Measurements from ENCODE around the gene HORMAD2.

- TF ChIP-seq CTCF (IDR thresholded peaks at IDR 0.05 in 4 of 5, conservative IDR thresholded peaks at IDR 0.05 in 1 of 5) (no peak), POLR2A (IDR thresholded peaks at IDR 0.05) (no peak)
Measured at GRCh38 chr22:30187094-30187493, 106.8 kb downstream of the HORMAD2 start.

Data from gastrocnemius medialis (tissue), 4 donors.